Measurements from ENCODE around the gene DAB2. TPM values are rescaled to one million over a fixed set of nuclear protein-coding genes. Genes with fewer than 3 reads are reported as not detected.

Gene DAB2
- total and polyA plus RNA-seq, 2 of the 8 experiments (the other 6 are each of a cell fraction or from before 2014, with no cell fraction given): 2.6 to 4.9 TPM

GRCh38 chr5:39471836-39472508 is 47.2 kb upstream of the DAB2 start:
- H2AK5ac ChIP-seq (ENCODE audit: low read depth, low read length): no peak overlapping the region
- no peak overlapping the region for H3K56ac ChIP-seq (replicated peaks; ENCODE audit: insufficient read length, low read depth, low read length)
- no peaks in the 10 kb centered on the region for H3K27me3 ChIP-seq (replicated peaks in 1 of 4; ENCODE audit: control insufficient read depth in 3 of 4, extremely low read depth in 1 of 4, insufficient read depth in 3 of 4, low read length in 3 of 4)
- H3K27ac ChIP-seq (ENCODE audit: low read depth, low read length): no peak overlapping the region
- H3K79me2 ChIP-seq (ENCODE audit: control insufficient read depth in 1 of 2, insufficient read depth in 2 of 2, low read length in 2 of 2): no peaks in the 10 kb centered on the region
- CTCF ChIA-PET (ENCODE audit: partially characterized antibody): interaction anchor here (0.8 to 1.6 kb wide), 3 partner anchors 47 to 75 kb away, joined by 3 to 4 read pairs (median 4); partner anchors contain the start of gene DAB2
- no peak overlapping the region for H3K23ac ChIP-seq (ENCODE audit: insufficient read length)
- H2BK20ac ChIP-seq (ENCODE audit: low read length): no peak overlapping the region
- H4K8ac ChIP-seq (ENCODE audit: extremely low read depth, insufficient read depth, low read length): no peak overlapping the region
- H3K9me3 ChIP-seq (ENCODE audit: insufficient read depth in 2 of 2, low read depth in 1 of 2, low read length in 1 of 2): no peaks in the 10 kb centered on the region
- DNase-seq (ENCODE audit: low read depth in 1 of 2, low spot score in 2 of 2): no peak
- H4K5ac ChIP-seq (ENCODE audit: insufficient read length, low read depth, low read length): no peak overlapping the region
- TF ChIP-seq HDAC2 (IDR thresholded peaks at IDR 0.05; ENCODE audit: borderline replicate concordance in 1 of 2, low read depth in 2 of 2, low read length in 2 of 2) (no peak), JUND (IDR thresholded peaks at IDR 0.05; ENCODE audit: low read length) (no peak), MAFK (IDR thresholded peaks at IDR 0.05; ENCODE audit: low read depth, low read length) (no peak), CTBP2 (IDR thresholded peaks at IDR 0.05; ENCODE audit: borderline replicate concordance, insufficient read depth, insufficient read length, low read length) (no peak), SRF (IDR thresholded peaks at IDR 0.05; ENCODE audit: low read depth, low read length) (no peak), POLR2A (IDR thresholded peaks at IDR 0.05; ENCODE audit: control extremely low read depth in 1 of 2, low read depth in 2 of 2, low read length in 2 of 2) (no peak), CHD2 (IDR thresholded peaks at IDR 0.05; ENCODE audit: low read length) (no peak), RFX5 (IDR thresholded peaks at IDR 0.05; ENCODE audit: borderline replicate concordance, low read depth, low read length) (no peak), CBX8 (IDR thresholded peaks at IDR 0.05; ENCODE audit: borderline replicate concordance, low read depth, low read length) (no peak), ZNF274 (IDR thresholded peaks at IDR 0.05; ENCODE audit: borderline replicate concordance, extremely low read depth, low read length) (no peak)
- TF ChIP-seq, protein P1, sequence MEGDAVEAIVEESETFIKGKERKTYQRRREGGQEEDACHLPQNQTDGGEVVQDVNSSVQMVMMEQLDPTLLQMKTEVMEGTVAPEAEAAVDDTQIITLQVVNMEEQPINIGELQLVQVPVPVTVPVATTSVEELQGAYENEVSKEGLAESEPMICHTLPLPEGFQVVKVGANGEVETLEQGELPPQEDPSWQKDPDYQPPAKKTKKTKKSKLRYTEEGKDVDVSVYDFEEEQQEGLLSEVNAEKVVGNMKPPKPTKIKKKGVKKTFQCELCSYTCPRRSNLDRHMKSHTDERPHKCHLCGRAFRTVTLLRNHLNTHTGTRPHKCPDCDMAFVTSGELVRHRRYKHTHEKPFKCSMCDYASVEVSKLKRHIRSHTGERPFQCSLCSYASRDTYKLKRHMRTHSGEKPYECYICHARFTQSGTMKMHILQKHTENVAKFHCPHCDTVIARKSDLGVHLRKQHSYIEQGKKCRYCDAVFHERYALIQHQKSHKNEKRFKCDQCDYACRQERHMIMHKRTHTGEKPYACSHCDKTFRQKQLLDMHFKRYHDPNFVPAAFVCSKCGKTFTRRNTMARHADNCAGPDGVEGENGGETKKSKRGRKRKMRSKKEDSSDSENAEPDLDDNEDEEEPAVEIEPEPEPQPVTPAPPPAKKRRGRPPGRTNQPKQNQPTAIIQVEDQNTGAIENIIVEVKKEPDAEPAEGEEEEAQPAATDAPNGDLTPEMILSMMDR (IDR thresholded peaks at IDR 0.05; ENCODE audit: control extremely low read depth in 1 of 3, insufficient read depth in 1 of 3, low read depth in 1 of 3, low read length in 3 of 3): no peak
- no peak overlapping the region for H3K4me2 ChIP-seq (ENCODE audit: insufficient read depth in 1 of 2, low read depth in 2 of 2, low read length in 2 of 2)
- H3K23me2 ChIP-seq (ENCODE audit: low read depth, low read length): no peaks in the 10 kb centered on the region
- no peak overlapping the region for H3K4ac ChIP-seq (replicated peaks; ENCODE audit: insufficient read length, low read depth, low read length)
- H3K4me1 ChIP-seq (replicated peaks in 1 of 4; ENCODE audit: control insufficient read depth in 3 of 4, insufficient read depth in 4 of 4, low read length in 3 of 4): no peaks in the 10 kb centered on the region
- no peak overlapping the region for H3K18ac ChIP-seq (ENCODE audit: extremely low read depth, low read length)
- H3K4me3 ChIP-seq (ENCODE audit: extremely low read depth in 1 of 4, insufficient read depth in 2 of 4, low read depth in 3 of 4, low read length in 4 of 4): no peak overlapping the region
- no peaks in the 10 kb centered on the region for H3K36me3 ChIP-seq (ENCODE audit: control insufficient read depth in 2 of 4, insufficient read depth in 4 of 4, low read length in 3 of 4)
- no peak overlapping the region for H2BK120ac ChIP-seq (replicated peaks; ENCODE audit: low read depth, low read length)
- 0 out of 2 replicates have a peak overlapping the region, but pooled peaks have one; percentile 45 for H2AFZ ChIP-seq (ENCODE audit: low read length)
- H2BK5ac ChIP-seq (ENCODE audit: low read depth, low read length): no peak overlapping the region
- H4K20me1 ChIP-seq (replicated peaks in 1 of 2; ENCODE audit: control insufficient read depth in 1 of 2, insufficient read depth in 2 of 2, low read length in 2 of 2): no peaks in the 10 kb centered on the region
- H3K9ac ChIP-seq (replicated peaks in 1 of 4; ENCODE audit: extremely low read depth in 1 of 4, low read depth in 3 of 4, low read length in 3 of 4): no peak overlapping the region
- no peak overlapping the region for H4K91ac ChIP-seq (replicated peaks; ENCODE audit: insufficient read length, low read length)
- no peaks in the 10 kb centered on the region for H3K79me1 ChIP-seq (ENCODE audit: low read depth, low read length)
- H2BK12ac ChIP-seq (ENCODE audit: low read depth, low read length): no peak overlapping the region
- no peak for FAIRE-seq
- no peak overlapping the region for H3K14ac ChIP-seq (ENCODE audit: insufficient read length)
- 81% methylated on average over 3 of the region's 3 CpGs; no CpG with 5 or more reads in 1 of the 2 experiments for WGBS, 2 experiments (ENCODE audit: extremely low coverage in 1 of 2, insufficient coverage in 1 of 2, insufficient read length in 1 of 2, insufficient replicate concordance in 2 of 2, low coverage in 1 of 2, low lambda C conversion rate in 2 of 2, missing lambda C conversion rate in 1 of 2)
- H2BK15ac ChIP-seq (ENCODE audit: low read length): no peak overlapping the region
- POLR2A ChIA-PET (ENCODE audit: partially characterized antibody): no interaction called here
